NK-92 treated with Interleukin-12 subunit alpha and Interleukin-12 subunit beta, amount 100 ng/mL, for 24 hours (cell line): ENCODE measurements around the gene FIS1.
"Not testable (repeated sequence)": the region's sequence is repeated elsewhere in the genome, so short reads cannot be mapped to it uniquely, and the experiment has no call there.

Experiments used
- DNase-seq: peaks from one replicate; lab custom pipeline; 2025; lab: John Stamatoyannopoulos, UW

FIS1 gene

GRCh38 chr7:101255796-101256195, 10.9 kb upstream of the FIS1 start:
- no peak for DNase-seq

- DNase-seq = not testable (repeated sequence)
Measured at GRCh38 chr7:101253199-101253598, 8.3 kb upstream of the FIS1 start.

- peak; percentile 98 for DNase-seq
Measured at GRCh38 chr7:101251871-101252659, 7.2 kb upstream of the FIS1 start.

GRCh38 chr7:101250324-101250723, 5.4 kb upstream of the FIS1 start:
- no peak for DNase-seq

GRCh38 chr7:101248276-101248675, 3.4 kb upstream of the FIS1 start:
- no peak for DNase-seq

GRCh38 chr7:101245147-101245668, 327 bp upstream of the FIS1 start:
- no peak for DNase-seq

GRCh38 chr7:101243646-101244374, 1.1 kb downstream of the FIS1 start:
- no peak for DNase-seq

- no peak for DNase-seq
Measured at GRCh38 chr7:101241443-101242349, 3.2 kb downstream of the FIS1 start.

GRCh38 chr7:101241015-101241363, 3.9 kb downstream of the FIS1 start:
- DNase-seq = no peak

GRCh38 chr7:101240226-101241014, 4.5 kb downstream of the FIS1 start:
- DNase-seq = no peak

- no peak for DNase-seq
Measured at GRCh38 chr7:101239951-101240220, 5.0 kb downstream of the FIS1 start.

- no peak for DNase-seq
Measured at GRCh38 chr7:101239191-101239950, 5.5 kb downstream of the FIS1 start.

- DNase-seq = no peak
Measured at GRCh38 chr7:101238226-101239182, 6.4 kb downstream of the FIS1 start.

- no peak for DNase-seq
Measured at GRCh38 chr7:101237206-101238067, 7.4 kb downstream of the FIS1 start, which contains the start of gene CLDN15. TSS of gene CLDN15 (minus strand) at chr7:101237802. CDS start at chr7:101237581, 221 bp downstream.

GRCh38 chr7:101236292-101236835, 8.5 kb downstream of the FIS1 start:
- no peak for DNase-seq

- DNase-seq = no peak
Measured at GRCh38 chr7:101235522-101235921, 9.4 kb downstream of the FIS1 start.

- DNase-seq = no peak
Measured at GRCh38 chr7:101235050-101235449, 9.8 kb downstream of the FIS1 start.

GRCh38 chr7:101234636-101235035, 10.2 kb downstream of the FIS1 start:
- DNase-seq = no peak
